Inflammatory macrophage (primary cell): ENCODE data around the gene PPP2R3B.
"Not testable (repeated sequence)": the region's sequence is repeated elsewhere in the genome, so short reads cannot be mapped to it uniquely, and the experiment has no call there.

Experiments
- DNase-seq, 2 donors: peaks; one replicate each; pipeline ENCODE4 v3.0.0-alpha.2; 2020 to 2022

The PPP2R3B gene

GRCh38 chrX:404656-405055, 17.9 kb upstream of the PPP2R3B start:
- no peak for DNase-seq

DNA sequence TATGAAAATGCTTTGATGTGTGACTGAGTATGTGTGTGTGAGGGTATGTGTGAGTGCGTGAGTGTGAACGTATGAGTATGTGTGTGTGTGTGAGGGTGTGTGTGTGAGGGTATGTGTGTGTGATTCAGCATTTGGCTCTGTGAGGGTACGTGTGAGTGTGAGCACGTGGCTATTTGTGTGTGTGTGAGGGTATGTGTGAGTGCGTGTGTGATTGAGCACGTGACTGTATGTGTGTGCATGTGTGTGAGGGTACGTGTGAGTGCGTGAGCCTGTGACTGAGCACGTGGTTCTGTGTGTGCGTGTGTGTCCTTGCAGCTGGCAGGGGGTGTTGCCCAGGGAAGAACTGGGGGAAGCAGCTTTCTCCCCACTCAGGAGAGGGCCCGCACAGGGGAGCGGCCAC, 16.1 kb upstream of the PPP2R3B start:
- no peak for DNase-seq

DNA sequence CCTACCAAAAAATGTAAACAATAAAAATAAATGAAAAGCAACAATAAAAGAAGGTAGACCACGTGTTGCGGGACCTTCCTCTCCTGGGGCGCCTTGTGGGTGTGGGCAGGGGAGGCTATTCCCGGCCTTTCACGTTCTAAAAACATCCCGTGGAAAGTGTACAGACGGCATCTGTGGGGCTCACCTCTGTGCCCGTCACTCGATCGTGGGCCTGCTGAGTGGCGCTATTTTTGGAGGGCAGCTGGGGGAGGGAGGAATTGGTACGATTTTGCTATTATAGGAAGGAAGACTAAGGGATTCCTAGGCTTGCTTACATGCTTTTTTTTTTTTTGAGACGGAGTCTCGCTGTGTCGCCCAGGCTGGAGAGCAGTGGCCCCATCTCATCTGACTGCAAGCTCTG, 13.6 kb upstream of the PPP2R3B start:
- no peak for DNase-seq

- DNase-seq: no peak
Observed at GRCh38 chrX:397575-397974, 10.9 kb upstream of the PPP2R3B start.

DNA sequence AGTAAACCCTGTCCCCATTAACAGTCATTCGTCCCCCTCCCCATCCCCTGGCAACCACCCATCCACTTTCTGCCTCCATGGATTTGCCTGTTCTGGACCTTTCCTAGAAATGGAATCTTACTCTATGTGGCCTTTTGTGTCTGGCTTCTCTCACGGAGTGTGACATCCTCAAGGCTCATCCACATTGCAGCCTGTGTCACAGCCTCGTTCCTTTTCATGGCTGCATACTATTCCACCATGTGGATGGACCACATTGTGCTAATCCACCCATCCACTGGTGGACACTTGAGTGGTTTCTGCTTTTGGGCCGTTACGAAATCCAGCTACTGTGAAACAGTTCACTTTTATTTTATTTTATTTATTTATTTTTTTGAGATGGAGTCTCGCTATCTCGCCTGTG, 8.1 kb upstream of the PPP2R3B start:
- no peak for DNase-seq

DNA sequence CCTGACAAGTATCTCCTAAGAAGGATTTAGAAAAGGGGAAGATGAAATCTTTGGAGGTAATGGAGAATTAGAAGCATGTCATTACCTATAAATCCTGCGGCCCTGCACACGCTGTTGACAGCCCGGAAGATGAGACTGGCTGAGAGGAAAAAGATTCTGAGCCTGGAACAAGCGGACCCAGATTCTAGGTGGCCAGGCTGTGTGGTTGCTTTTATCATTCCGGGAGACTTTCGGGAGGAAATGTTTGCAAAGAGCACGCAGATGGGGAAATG, 5.8 kb upstream of the PPP2R3B start:
- no peak for DNase-seq

- DNase-seq: no peak
Observed at GRCh38 chrX:391717-392574, 5.2 kb upstream of the PPP2R3B start.

DNA sequence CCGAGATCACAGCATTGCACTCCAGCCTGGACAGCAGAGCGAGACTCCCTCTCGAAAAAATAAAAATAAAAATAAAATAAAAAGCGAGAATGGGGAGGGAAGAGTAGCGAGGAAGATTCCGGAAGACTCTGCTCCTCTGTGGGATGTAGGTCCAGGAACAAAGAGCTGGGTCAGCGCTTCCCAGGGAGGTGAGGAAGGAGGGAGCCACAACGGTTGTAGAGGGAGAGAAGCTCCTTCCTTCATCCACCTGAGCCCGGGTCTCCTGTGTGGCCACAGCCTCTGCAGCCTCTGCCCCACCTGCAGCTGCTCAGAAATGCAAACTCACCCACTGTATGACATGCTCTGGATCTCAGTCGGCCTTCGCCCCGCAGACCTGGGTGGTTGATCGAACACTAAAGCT, 3.8 kb upstream of the PPP2R3B start:
- no peak for DNase-seq

DNA sequence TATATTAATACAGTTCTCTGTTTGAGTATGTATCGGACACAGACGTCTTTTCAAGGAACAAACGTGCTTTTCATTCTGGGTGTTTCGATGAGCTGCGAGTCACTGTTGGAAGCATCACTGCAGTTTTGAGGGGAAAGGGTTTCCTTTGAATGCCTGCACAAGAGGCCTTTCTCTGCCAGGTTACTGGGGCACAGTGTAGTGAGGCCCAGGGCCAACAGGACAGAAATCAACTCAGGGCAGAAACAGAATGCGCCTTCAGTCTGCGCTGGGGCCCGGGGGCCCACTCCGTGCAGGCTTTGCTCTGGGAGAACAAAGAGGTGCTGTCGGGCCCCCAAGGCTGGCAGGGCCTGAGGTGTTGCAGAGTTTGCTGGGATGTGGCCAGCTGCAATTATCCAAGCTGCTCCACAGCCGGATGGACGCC, 2.3 kb upstream of the PPP2R3B start:
- DNase-seq: no peak

DNA sequence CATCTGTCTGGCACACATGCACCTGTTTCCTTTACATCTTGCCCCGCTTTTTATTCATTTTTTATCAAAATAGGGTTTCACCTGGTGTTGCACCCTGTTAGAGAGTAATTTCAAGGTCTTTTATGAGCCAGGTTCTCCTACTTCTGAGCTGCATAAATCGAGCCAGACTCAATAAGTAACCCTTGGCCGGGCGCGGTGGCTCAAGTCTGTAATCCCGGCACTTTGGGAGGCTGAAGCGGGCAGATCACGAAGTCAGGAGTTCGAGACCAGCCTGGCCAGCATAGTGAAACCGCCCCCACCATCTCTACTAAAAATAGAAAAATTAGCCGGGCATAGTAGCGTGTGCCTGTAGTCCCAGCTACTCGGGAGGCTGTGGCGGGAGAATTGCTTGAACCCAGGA, 1.0 kb upstream of the PPP2R3B start:
- no peak for DNase-seq

GRCh38 chrX:386239-386767, 404 bp downstream of the PPP2R3B start:
- no peak for DNase-seq

GRCh38 chrX:385736-386135, 971 bp downstream of the PPP2R3B start:
- not testable (repeated sequence) for DNase-seq

DNA sequence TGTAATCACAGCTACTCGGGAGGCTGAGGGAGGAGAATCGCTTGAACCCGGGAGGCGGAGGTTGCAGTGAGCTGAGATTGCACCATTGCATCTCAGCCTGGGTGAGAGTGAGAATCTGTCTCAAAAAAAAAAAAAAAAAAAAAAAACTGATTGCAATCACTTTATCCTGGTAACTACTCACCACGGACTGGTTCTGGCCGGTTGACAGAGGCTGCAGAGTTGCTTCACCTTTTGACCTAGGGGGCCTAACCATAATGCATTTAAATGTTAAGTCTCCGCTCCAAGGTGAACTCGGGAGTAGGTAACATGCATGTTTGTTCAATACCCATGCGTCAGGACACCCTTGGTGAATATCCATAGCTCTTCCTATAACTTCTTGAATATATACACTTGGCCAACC, 1.8 kb downstream of the PPP2R3B start:
- no peak for DNase-seq

DNA sequence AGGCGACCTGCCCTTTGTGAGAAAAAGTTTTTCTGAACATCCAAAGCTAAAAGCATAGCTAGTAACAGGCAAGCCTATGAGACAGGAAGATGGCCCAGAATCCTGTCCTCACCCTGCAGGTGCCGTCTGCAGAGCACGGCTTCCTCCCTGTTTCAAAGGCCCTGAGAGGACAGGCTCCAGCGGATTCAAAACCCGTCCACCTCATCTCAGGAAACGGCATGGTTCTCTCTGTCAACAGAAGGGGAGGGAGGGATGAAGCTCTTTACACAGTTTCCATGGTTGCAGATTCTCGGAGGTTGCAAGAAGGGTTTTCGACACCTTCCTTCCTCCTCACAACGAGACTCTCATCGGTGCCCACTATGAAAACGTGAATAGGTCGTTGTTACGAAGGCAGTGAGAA, 8.3 kb downstream of the PPP2R3B start:
- no peak for DNase-seq

- not testable (repeated sequence) for DNase-seq
Observed at GRCh38 chrX:376206-376605, 10.5 kb downstream of the PPP2R3B start.

- no peak for DNase-seq
Observed at GRCh38 chrX:375181-376036, 11.3 kb downstream of the PPP2R3B start.

DNA sequence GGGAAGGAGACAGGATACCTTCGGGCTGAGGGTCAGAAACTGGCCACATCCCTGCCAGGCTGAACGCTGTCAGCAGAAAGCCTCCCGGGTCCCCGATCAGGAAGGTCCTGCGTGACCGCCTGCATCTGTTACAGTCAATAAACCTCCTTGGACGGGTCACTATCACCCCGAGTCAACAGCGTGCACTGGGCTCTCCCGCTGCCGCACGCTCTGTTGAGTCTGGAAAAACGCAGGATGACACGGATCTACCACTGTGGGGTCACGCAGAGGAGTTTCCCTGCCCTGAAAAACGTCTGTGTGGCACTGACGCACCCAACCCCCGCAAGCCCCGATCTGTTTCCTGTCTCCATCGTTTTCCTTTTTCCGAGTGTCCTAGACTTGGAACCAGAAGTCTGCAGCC, 12.1 kb downstream of the PPP2R3B start:
- DNase-seq: no peak

GRCh38 chrX:373641-374471, 12.9 kb downstream of the PPP2R3B start:
- no peak for DNase-seq

GRCh38 chrX:372856-373640, 13.7 kb downstream of the PPP2R3B start:
- no peak for DNase-seq

- DNase-seq: no peak
Observed at GRCh38 chrX:371907-372306, 14.8 kb downstream of the PPP2R3B start.

- no peak for DNase-seq
Observed at GRCh38 chrX:370963-371745, 15.6 kb downstream of the PPP2R3B start.
